Fibroblast of skin of back (primary cell): Measurements from ENCODE around the gene PRDM2.

Source experiments
- DNase-seq: peaks from one replicate; pipeline ENCODE4 v3.0.0-alpha.2; 2013

PRDM2 gene

GRCh38 chr1:13764588-13765332, 64.8 kb downstream of the PRDM2 start:
- DNase-seq: peak; percentile 73

- DNase-seq: peak; percentile 87
These were observed 66.9 kb downstream of the PRDM2 start for GRCh38 chr1:13766592-13767564.

DNA sequence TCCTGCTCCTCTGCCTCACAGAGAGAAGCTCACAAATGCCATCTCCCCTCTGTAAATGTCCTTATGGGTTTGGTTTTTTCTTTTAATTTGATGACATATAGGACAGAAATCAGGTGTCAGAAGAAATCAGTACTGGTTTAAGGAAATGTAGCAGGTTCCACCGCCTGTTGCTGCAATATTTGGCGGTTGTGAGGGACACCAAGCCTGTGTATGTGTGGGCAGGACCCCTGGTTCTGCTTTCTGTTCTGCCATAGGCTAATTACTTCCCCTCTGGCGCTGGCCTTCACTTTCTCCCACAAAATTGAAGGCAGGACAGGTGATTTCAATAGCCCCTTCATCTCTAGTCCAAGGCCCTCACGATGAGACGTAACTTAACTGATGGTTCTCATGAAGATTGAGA, 69.2 kb downstream of the PRDM2 start:
- DNase-seq: no peak

- no peak for DNase-seq
These were observed 69.8 kb downstream of the PRDM2 start for GRCh38 chr1:13769830-13770229.

DNA sequence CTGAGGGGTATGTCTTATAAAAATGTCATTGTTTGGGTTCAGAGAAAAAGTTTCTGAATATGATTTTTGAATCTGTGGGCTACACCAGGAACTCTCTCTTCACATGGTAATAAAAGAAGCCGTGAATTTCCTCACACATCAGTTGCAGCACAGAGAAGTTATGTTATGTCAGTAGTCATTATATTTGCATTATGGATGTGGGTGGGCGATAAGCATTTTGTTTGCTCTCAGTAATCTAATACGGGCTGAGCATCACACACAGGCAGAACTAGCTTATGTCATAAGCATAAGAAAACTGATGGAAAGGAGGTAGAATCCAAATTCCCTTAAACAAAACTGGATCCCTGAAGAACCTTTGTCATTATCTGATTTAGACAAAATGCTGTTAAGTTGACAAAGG, 70.8 kb downstream of the PRDM2 start:
- DNase-seq: no peak

DNA sequence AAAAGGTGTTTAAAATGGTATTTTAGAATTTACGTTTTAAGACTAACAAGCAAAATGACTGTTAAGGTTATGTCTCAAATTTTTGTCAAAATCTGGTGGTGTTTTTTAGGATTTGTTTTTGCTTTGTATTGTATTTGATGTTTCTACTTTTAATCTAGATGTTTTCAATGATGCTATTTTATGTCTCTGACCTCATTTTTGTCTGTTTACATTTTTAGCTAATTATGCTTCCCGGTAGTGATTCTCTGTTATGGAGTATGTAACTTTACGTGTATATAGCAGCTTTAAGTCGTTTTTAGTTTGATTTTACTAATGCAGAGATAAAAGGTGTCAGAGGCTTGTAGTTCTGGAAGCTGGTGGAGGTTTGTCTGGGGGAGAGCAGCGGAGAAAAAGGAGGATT, 71.8 kb downstream of the PRDM2 start:
- DNase-seq: no peak

- DNase-seq: no peak
These were observed 72.3 kb downstream of the PRDM2 start for GRCh38 chr1:13772271-13772670.

GRCh38 chr1:13774121-13774520, 74.1 kb downstream of the PRDM2 start:
- DNase-seq: no peak

GRCh38 chr1:13775459-13775858, 75.5 kb downstream of the PRDM2 start:
- DNase-seq: no peak

DNA sequence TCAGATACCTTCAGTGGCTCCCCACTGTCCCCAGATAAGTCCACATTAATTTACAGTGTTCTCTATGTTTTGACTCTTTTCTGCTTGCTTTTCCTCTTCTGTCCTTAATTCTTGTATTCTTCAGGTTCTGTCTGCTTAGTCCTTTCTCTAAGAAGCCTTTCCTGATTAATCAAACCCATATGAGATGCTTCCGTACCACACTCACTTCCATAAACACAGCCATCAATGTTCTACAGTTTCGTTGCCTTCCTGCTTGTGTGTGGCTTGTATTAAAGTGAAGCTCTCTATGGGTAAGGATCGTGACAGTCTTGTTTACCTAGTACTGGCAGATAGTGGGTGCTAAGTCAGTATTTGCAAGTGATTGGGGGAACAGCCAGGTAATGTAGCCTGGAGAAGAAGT, 75.9 kb downstream of the PRDM2 start:
- DNase-seq: no peak

- no peak for DNase-seq
These were observed 78.4 kb downstream of the PRDM2 start for GRCh38 chr1:13778431-13778830.

- peak; percentile 63 for DNase-seq
These were observed 79.9 kb downstream of the PRDM2 start for GRCh38 chr1:13779930-13780329.

- no peak for DNase-seq
These were observed 80.8 kb downstream of the PRDM2 start for GRCh38 chr1:13780780-13781179.

DNA sequence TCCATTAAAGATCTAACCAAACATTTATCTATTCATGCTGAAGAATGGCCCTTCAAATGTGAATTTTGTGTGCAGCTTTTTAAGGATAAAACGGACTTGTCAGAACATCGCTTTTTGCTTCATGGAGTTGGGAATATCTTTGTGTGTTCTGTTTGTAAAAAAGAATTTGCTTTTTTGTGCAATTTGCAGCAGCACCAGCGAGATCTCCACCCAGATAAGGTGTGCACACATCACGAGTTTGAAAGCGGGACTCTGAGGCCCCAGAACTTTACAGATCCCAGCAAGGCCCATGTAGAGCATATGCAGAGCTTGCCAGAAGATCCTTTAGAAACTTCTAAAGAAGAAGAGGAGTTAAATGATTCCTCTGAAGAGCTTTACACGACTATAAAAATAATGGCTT, 81.2 kb downstream of the PRDM2 start:
- no peak for DNase-seq

GRCh38 chr1:13781907-13782633, 82.1 kb downstream of the PRDM2 start:
- peak; percentile 79 for DNase-seq

DNA sequence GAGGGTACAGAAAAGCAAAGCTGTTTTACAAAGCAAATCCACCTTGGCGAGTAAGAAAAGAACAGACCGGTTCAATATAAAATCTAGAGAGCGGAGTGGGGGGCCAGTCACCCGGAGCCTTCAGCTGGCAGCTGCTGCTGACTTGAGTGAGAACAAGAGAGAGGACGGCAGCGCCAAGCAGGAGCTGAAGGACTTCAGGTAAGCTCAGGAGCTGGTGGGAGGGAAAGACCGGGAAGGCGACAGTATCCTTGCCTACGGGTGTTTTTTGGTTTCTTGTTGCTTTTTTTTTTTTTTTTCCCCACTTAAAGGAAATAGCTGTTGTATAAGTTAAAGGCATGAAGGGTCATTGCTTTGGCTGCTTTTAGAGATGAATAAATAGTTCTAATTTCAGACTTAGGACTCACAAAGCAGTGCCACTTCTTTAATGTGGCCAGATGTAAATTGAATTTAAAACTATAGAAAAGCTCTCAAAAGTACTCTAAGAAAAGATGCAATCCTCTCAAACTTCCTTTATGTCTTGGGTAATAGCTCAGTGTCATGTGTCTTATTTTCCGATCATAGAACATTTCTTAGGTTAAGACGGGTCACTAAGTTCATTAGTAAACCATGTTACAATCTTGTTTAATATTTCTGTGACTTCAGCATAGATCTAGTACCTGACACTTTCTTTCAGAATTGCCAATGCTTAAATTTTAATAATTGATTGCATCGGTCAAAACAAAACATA, 82.8 kb downstream of the PRDM2 start:
- DNase-seq: no peak

- DNase-seq: peak; percentile 61
These were observed 83.6 kb downstream of the PRDM2 start for GRCh38 chr1:13783551-13783950.

DNA sequence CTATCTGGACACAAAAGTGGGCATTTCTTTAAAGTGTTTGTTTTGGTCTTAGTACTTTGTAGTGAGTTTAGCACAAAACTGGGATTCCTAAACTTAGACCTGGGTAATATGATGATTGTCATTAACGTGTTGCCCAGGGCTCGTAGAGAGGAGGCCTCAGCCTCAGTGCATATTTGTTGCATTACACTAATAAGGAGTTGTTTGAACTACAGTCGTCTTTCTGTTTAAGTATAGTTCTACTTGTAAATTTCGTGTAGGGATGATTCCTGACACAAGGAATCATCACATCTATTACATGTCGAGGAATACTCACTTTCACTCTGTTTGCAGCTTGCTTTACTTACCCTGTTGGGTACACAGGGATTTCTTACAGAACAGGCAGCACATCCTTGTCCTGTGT, 85.0 kb downstream of the PRDM2 start:
- peak; percentile 35 for DNase-seq

GRCh38 chr1:13786541-13786940, 86.6 kb downstream of the PRDM2 start:
- DNase-seq: no peak

DNA sequence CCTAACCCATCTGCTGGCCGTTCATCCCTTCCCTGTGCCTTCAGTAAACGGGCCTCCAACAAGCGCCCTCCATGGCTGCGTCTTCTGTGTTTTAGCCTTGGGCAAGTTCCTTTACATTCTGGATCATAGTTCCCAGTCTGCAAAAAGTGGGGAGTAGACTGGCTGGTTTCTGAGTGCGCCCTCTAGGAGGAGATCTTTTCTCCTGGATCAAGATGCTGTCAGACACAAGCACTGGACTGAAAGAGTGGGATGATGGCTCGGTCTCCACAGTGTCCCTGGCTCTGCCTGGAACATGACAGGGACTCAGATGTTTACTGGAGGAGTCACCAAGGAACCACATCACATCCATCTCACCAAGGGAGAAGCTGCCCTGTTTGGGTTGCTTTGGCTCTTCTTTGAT, 88.8 kb downstream of the PRDM2 start:
- DNase-seq: no peak

- no peak for DNase-seq
These were observed 90.5 kb downstream of the PRDM2 start for GRCh38 chr1:13790290-13791030.

GRCh38 chr1:13792419-13792818, 92.4 kb downstream of the PRDM2 start:
- DNase-seq: peak; percentile 84
